Measurements from ENCODE around the gene ZNF334.

Gene ZNF334

DNA sequence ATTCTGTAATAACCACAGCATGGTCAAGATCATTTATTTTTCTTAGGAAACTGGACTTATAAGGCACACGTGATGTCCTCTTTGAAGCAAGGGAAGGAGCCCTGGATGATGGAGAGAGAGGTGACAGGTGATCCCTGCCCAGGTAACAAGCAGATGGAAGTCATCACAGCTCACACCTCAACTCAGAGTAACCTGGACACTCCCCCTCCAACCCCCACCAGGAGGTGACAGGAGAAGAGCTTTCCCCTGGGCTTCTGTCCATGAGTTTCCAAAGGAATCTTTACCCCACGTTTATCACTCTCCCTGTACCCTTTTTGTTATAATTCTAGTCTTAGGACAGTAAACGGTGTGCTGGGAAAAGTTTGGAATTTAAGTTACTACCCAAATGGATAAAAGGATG, 28.4 kb downstream of the ZNF334 start:
- Histone ChIP-seq H3K36me3 (no peaks in the 10 kb centered on the region), H3K27ac (no peak overlapping the region), H3K9me3 (no peaks in the 10 kb centered on the region), H3K27me3 (peaks cover 51% of the 10 kb centered on the region), H3K4me1 (ENCODE audit: control insufficient read depth in 1 of 2, insufficient read depth in 1 of 2, low read depth in 1 of 2, low read length in 1 of 2) (no peaks in the 10 kb centered on the region), H3K4me3 (ENCODE audit: low read depth in 1 of 2, low read length in 1 of 2) (no peak overlapping the region)
- TF ChIP-seq, protein P1, sequence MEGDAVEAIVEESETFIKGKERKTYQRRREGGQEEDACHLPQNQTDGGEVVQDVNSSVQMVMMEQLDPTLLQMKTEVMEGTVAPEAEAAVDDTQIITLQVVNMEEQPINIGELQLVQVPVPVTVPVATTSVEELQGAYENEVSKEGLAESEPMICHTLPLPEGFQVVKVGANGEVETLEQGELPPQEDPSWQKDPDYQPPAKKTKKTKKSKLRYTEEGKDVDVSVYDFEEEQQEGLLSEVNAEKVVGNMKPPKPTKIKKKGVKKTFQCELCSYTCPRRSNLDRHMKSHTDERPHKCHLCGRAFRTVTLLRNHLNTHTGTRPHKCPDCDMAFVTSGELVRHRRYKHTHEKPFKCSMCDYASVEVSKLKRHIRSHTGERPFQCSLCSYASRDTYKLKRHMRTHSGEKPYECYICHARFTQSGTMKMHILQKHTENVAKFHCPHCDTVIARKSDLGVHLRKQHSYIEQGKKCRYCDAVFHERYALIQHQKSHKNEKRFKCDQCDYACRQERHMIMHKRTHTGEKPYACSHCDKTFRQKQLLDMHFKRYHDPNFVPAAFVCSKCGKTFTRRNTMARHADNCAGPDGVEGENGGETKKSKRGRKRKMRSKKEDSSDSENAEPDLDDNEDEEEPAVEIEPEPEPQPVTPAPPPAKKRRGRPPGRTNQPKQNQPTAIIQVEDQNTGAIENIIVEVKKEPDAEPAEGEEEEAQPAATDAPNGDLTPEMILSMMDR (IDR thresholded peaks at IDR 0.05): no peak

DNA sequence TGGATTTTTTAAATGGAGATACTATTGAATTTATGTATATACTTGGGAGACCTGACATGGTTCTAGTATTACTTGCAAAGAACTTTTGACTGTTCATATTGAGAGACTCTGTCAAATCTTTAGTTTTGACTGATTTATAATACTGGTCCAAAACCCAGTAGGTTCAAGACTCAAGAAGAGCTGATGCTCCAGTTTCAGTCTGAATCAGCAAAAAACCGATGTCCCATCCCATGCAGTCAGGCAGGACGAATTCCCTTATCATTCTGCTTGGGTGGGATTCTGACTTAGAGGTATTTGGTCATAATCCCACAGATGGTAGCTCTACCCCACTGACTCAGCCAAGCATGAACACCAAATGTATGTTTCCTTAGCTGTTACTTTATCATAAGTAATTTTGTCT, 29.5 kb downstream of the ZNF334 start:
- Histone ChIP-seq H3K9me3 (no peaks in the 10 kb centered on the region), H3K4me1 (ENCODE audit: control insufficient read depth in 1 of 2, insufficient read depth in 1 of 2, low read depth in 1 of 2, low read length in 1 of 2) (no peaks in the 10 kb centered on the region), H3K4me3 (ENCODE audit: low read depth in 1 of 2, low read length in 1 of 2) (no peak overlapping the region), H3K27me3 (peaks cover 51% of the 10 kb centered on the region), H3K36me3 (no peaks in the 10 kb centered on the region), H3K27ac (no peak overlapping the region)
- TF ChIP-seq, protein P1 (IDR thresholded peaks at IDR 0.05): no peak

DNA sequence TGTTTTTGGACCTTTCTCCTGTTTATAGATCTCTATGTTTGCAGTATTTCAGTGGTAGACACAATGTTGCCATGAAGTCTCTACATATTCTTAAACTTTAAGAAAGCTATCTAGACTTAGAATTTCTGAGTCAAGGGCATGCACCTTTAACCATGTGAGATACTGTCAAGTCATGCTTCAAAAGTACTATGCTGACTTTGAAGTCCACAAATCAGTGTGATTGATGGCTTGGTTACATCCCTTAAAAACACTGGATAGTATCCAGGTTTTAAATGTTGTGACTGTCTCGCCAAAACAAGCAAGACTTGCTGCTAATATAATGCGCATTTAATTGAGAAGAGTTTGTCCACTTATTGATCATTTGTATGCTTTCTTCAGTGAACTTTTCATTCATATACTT, 30.5 kb downstream of the ZNF334 start:
- Histone ChIP-seq H3K27ac (no peak overlapping the region), H3K27me3 (peaks cover 49% of the 10 kb centered on the region), H3K4me1 (ENCODE audit: control insufficient read depth in 1 of 2, insufficient read depth in 1 of 2, low read depth in 1 of 2, low read length in 1 of 2) (no peaks in the 10 kb centered on the region), H3K36me3 (no peaks in the 10 kb centered on the region), H3K9me3 (no peaks in the 10 kb centered on the region), H3K4me3 (ENCODE audit: low read depth in 1 of 2, low read length in 1 of 2) (no peak overlapping the region)
- TF ChIP-seq, protein P1 (IDR thresholded peaks at IDR 0.05): no peak

DNA sequence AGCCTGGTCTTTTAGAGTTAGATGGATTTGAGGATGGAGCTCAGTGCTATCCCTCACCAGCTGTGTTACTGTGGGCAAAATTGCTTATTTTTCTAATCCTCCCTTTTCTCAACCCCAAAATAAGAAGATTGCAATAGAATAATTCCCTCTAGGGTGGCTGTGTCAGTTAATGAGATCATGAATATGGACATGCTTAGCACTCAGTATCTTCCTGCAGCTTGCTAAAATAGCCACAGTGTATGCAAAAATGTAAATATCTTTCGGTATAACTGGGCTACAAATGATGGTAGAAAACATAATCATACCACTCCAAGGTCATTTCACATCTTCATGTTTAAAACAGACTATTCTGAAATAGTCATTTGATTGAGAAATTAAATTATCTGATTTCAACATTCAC, 35.7 kb downstream of the ZNF334 start:
- H3K27me3 ChIP-seq: peaks cover 13% of the 10 kb centered on the region
- no peaks in the 10 kb centered on the region for H3K9me3 ChIP-seq
- TF ChIP-seq, protein P1 (IDR thresholded peaks at IDR 0.05): no peak
- H3K27ac ChIP-seq: no peak overlapping the region
- H3K4me3 ChIP-seq (ENCODE audit: low read depth in 1 of 2, low read length in 1 of 2): no peak overlapping the region
- no peaks in the 10 kb centered on the region for H3K36me3 ChIP-seq
- no peaks in the 10 kb centered on the region for H3K4me1 ChIP-seq (ENCODE audit: control insufficient read depth in 1 of 2, insufficient read depth in 1 of 2, low read depth in 1 of 2, low read length in 1 of 2)

DNA sequence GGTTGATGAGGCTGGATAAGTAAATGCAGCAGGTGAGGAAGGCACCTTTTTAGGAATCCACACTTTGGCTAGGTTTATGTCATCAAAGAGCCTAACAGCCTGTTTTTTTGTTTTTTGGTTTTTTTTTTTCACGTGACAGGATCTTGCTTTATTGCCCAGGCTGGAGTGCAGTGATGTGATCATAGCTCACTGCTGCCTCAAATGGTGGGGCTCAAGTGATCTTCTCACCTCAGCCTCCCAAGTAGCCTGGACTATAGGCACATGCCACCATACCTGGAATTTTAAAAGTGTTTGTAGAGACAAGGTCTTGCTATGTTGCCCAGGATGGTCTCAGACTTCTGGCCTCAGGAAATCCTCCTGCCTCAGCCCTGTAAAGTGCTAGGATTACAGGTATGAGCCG, 36.1 kb downstream of the ZNF334 start:
- peaks cover 12% of the 10 kb centered on the region for H3K27me3 ChIP-seq
- no peaks in the 10 kb centered on the region for H3K4me1 ChIP-seq (ENCODE audit: control insufficient read depth in 1 of 2, insufficient read depth in 1 of 2, low read depth in 1 of 2, low read length in 1 of 2)
- H3K9me3 ChIP-seq: no peaks in the 10 kb centered on the region
- H3K27ac ChIP-seq: no peak overlapping the region
- H3K4me3 ChIP-seq (ENCODE audit: low read depth in 1 of 2, low read length in 1 of 2): no peak overlapping the region
- TF ChIP-seq, protein P1 (IDR thresholded peaks at IDR 0.05): no peak
- no peaks in the 10 kb centered on the region for H3K36me3 ChIP-seq

DNA sequence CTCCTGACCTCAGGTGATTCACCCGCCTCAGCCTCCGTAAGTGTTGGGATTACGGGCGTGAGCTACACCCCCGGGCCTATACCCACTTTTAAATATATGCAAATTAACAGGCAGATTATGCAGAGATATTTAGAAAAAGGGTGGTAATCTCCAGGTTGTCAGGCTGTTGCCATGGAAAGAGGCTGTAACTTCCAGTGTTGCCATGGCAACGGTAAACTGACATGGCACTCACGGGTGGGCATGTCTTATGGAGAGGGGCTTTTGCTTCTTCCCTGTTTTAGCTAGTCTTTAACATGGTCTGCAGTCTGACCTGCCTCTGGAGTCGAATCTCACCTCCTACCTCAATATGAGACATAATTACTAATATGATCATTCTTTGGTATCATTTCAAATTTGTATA, 44.9 kb downstream of the ZNF334 start:
- Histone ChIP-seq H3K36me3 (no peaks in the 10 kb centered on the region), H3K9me3 (no peaks in the 10 kb centered on the region), H3K27ac (no peak overlapping the region), H3K4me1 (ENCODE audit: control insufficient read depth in 1 of 2, insufficient read depth in 1 of 2, low read depth in 1 of 2, low read length in 1 of 2) (no peaks in the 10 kb centered on the region), H3K27me3 (no peaks in the 10 kb centered on the region), H3K4me3 (ENCODE audit: low read depth in 1 of 2, low read length in 1 of 2) (no peak overlapping the region)
- TF ChIP-seq, protein P1 (IDR thresholded peaks at IDR 0.05): no peak

Data from neutrophil (primary cell).